SIG-M5 treated with dmso at 0.1 percent for 504 hours (cell line): Measurements from ENCODE around the gene CPPED1.
A peak's percentile ranks its signal among the peaks of the same experiment; 100 is the strongest.
"Not testable (repeated sequence)": the region's sequence is repeated elsewhere in the genome, so short reads cannot be mapped to it uniquely, and the experiment has no call there.

Experiments
- DNase-seq: peaks from one replicate; lab custom pipeline; 2025; ENCODE audit not compliant: unreplicated experiment; lab: John Stamatoyannopoulos, UW

The CPPED1 gene

GRCh38 chr16:12802048-12802447 is 1.6 kb downstream of the CPPED1 start:
- DNase-seq = no peak

GRCh38 chr16:12801511-12802042 is 2.1 kb downstream of the CPPED1 start:
- peak; percentile 79 for DNase-seq

DNA sequence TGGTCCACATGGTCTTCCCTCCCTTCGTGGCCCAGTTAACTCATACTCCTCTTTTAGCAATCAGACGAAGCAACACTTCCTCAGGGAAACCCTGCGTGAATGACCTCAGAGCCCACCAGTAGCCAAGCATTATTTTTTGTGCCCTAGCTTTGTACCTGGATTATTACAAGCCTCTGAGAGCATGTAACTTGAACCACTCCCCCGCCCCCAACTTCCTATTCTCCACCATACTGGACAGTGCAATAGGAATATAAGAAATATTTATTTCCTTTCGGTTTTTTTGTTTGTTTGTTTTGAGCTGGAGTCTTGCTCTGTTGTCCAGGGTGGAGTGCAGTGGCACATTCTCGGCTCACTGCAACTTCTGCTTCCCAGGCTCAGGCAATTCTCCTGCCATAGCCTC is 2.9 kb downstream of the CPPED1 start:
- no peak for DNase-seq

GRCh38 chr16:12799996-12800395 is 3.7 kb downstream of the CPPED1 start:
- not testable (repeated sequence) for DNase-seq

GRCh38 chr16:12798846-12799245 is 4.8 kb downstream of the CPPED1 start:
- DNase-seq = no peak

DNA sequence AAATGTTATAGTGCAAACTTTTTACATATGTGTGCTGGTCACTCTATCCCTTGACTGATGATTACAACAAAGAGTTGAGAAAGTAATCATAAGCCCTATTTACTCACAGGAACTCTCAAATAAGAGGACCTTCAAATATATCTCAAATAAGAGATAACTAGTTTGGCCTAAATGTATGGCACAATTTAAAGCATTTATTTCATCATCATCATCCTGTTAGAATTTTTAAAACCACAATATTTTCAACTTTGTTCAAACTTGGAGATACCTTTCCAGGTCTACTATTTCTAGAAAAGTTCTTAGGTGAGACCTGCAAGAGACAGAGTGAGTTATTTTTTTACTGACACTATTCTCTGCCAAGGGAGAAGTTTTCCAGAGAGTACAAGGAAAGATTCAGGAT is 5.5 kb downstream of the CPPED1 start:
- DNase-seq = no peak

DNA sequence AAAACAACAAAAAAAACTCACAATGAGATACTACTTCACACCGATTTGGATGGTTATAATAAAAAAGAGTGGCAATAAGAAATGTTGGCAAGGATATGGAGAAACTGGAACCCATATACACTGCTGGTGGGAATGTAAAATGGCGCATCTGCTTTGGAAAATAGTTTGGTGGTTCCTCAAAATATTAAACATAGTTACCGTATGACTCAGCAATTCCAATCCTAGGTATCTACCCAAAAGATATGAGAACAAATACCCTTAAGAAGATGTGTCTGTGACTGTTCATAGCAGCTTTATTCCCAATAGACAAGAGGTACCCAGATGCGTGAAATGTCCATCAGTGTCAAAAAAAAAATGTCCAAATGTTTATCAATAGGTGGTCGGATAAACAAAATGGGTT is 7.2 kb downstream of the CPPED1 start:
- no peak for DNase-seq

GRCh38 chr16:12794486-12795387 is 8.9 kb downstream of the CPPED1 start:
- DNase-seq = no peak

DNA sequence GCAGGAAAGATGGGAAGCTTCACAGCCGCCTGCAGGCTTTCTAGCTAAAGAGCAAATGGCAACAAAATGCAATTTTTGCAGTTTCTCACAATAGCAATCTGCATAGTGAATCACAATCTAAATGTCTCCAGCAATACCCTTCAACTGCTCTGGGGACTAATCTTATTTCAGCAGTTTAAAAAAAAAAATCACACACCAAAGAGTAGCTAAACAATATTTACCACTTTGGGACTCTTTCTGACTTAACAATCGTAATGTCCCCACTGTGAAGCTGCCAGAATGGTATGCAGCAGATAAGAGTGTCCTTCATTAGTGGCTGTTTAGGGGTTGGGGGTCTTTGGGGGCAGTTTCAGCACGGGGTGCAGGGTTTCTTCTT is 9.8 kb downstream of the CPPED1 start:
- DNase-seq = no peak

DNA sequence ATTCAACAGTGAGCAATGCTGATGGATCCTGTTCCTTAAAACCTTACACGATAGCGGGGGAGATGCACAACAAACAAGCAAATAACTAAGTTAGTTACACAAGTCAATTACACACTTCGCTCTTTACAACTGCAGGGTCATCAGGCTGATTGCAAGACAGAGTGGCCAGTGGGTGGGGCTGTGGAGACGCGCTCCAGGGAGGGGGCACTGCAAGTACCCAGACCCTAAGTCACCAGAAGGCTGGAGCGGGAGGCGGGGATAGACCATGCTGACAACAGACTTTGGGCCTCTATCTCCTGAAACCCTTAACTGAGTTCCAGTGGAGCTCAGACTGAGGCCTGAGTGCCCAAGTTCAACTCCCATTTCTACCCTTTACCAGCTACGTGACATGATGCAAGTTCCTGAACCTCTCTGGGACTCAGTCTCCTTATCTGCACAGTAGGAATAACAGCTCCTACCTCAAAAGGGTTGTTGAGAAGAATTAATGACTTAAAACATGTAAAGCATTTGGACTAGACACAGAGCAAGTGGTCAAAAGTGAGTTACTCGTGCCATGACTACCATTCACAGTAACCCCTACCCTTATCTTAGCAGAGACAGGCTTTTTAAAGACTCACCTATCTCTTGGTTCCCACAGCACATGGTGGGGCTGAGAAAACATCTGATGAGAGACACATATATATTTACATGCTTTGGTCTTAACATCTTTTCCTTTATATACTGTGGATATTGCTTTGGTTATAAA is 10.4 kb downstream of the CPPED1 start:
- DNase-seq = no peak

- not testable (repeated sequence) for DNase-seq
Measured at GRCh38 chr16:12792528-12792927, 11.2 kb downstream of the CPPED1 start.

- no peak for DNase-seq
Measured at GRCh38 chr16:12791340-12791739, 12.3 kb downstream of the CPPED1 start.

GRCh38 chr16:12788758-12789157 is 14.9 kb downstream of the CPPED1 start:
- no peak for DNase-seq

GRCh38 chr16:12786081-12786480 is 17.6 kb downstream of the CPPED1 start:
- DNase-seq = no peak

- DNase-seq = no peak
Measured at GRCh38 chr16:12784076-12784475, 19.6 kb downstream of the CPPED1 start.

GRCh38 chr16:12781777-12782176 is 21.9 kb downstream of the CPPED1 start:
- DNase-seq = no peak

DNA sequence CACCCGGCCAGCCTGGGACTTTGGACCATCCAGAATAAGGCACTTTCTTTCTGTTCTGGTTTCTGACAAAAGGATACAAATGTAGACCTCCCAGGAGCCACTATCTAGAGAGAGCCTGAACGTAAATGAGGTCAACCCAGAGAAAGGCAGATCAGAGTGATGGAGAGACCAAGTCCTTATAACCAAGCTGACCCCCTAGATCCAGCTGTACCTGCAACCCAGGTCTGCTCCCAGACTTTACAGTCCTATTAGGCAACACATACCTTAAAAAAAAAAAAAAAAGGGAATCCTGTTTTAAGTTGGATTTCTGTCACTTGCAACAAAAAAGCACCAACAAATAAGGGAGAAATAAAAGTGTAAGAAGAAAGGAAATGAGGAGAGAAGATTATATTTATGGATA is 23.2 kb downstream of the CPPED1 start:
- DNase-seq = no peak

DNA sequence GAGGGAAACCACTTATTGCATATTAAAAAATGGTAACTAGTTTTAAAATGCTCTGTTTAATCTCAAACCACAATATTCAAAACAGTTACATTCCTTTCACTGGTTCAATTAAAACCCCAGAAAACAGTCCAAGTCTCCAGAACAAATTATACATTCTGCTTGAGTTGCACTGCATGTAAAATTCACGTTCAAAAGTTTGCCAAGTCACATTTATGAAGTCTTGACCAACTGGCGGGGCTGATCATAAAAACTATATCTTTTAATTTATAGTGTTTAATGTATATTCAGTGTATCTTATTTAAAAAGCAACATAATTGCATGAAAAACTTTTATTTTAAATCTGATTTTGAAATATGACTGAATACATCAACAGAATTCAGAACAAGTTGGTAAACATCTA is 25.0 kb downstream of the CPPED1 start:
- no peak for DNase-seq

DNA sequence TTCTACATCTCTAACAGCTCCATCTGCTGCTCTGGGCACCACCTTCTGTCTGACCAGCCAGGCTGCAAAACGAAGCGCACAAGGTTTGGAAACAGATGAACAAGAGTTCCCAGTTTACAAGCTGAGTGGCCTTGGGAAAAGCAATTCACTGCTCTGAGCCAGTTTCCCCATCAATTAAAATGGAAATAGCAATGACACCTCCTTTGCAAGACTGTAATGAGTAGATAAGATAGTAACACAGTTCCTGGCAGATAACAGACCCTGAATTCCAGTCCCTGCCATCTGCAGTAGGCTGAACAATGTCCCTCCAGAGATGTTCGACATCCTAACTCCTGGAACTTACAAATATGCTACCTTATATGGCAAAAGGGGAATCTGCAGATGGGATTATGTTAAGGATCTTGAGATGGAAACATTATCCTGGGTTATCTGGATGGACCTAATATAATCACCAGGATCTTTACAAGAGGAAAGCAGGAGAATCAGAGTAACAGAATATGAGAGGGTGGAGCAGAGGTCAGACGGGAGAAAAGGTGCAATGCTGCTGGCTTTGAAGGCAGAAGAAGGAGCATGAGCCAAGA is 27.9 kb downstream of the CPPED1 start:
- no peak for DNase-seq

DNA sequence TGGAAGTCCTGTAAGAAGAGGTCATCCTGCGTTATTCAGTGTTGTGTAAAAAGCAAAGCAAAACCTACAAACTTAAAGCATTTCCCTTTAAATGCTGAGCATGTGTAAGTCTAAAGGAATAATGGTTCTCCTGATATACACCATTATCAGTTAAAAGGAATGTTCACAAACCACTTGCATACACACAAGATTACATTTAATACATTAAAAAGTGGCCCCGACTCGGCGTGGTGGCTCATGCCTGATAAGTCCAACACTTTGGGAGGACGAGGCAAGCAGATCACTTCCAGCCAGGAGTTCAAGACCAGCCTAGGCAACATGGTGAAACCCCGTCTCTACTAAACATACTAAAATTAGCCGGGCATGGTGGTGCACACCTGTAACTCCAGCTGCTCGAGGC is 30.5 kb downstream of the CPPED1 start:
- DNase-seq = no peak

DNA sequence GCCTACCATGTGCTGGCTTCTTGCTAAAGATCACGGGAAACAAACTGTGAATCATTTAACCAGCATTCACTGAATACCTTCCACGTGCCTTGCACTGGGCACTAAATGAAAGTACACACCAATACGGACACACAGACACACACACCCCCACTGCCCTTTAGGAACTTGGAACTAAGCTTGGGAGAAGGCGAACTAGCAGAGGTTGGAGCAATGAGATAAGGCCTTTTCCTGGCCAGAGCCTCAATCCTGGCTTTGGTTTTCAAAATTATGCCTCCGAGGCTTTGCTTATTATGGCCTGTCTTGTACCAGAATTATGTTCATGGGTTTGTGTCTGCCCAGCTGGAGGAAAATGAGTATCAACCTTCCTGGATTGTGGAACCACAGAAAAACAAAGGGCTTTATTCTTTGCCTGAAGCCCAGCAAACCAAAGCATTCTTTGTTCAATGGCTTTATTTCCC is 32.3 kb downstream of the CPPED1 start:
- DNase-seq = no peak

GRCh38 chr16:12769525-12769924 is 34.2 kb downstream of the CPPED1 start:
- DNase-seq = no peak
